HL-60 (cell line): ENCODE data around the gene ZBTB32.

Experiments used
- GABPA ChIP-seq: IDR thresholded peaks from 2 replicates; pipeline ENCODE4 v1.6.1; 2012; ENCODE audit warnings: low read depth
- POLR2AphosphoS5 ChIP-seq: IDR thresholded peaks from 2 replicates; pipeline ENCODE4 v1.6.1; 2012; ENCODE audit warnings: low read depth
- TF ChIP-seq, protein P1 (sequence below): IDR thresholded peaks from one replicate; pipeline ENCODE4 v1.5.1; 2011; ENCODE audit warnings: low read length, control low read depth, inconsistent platforms; ENCODE audit not compliant: insufficient read depth
- TF ChIP-seq, protein P2 (sequence below): IDR thresholded peaks from 2 replicates; pipeline ENCODE4 v1.6.1; 2012; ENCODE audit warnings: low read depth; ENCODE audit not compliant: insufficient replicate concordance

DNA sequence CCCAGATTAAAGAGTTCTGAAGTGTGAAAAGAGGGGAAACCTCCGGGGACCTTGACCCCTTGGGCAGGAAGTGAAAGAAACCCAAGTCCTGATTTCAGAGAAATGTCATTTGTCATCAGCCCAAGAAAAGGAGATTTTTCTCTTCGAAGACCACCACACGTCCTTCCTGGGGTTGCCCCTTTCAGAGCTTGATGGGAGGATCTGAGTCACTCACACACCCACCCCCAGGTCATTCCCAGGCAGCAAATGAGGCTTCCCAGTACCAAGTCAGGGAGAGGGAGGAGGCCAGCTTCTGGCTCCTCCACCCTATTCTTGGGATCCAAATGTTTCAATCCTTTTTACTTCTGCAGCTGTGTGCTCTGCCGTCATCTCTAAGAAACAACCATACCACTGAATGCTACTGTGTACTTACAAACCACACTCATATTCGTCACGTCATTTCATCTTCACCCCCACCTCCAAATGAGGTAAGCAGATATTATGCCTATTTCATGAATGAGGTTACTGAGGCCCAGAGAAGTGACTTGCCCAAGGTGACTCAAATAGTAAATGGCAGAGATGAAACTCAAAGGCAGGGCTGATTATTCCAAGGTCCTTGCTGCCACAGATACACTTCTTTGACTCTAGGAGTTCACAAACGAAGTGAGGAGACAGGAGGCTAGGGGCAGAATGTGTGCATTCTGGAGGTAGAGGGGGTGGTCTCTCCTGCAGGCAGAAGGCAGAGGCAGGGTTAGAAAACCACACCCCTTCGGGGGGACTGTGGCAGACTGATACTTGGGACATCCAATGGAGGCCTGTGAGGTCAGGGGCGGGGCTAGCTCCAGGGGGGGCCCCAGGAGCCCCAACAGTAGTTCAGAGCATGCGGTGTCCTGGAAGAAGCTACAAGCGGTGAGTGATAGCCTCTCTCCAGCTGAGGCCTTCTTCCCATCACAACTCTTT, 8.5 kb downstream of the ZBTB32 start:
- TF ChIP-seq, protein P1, sequence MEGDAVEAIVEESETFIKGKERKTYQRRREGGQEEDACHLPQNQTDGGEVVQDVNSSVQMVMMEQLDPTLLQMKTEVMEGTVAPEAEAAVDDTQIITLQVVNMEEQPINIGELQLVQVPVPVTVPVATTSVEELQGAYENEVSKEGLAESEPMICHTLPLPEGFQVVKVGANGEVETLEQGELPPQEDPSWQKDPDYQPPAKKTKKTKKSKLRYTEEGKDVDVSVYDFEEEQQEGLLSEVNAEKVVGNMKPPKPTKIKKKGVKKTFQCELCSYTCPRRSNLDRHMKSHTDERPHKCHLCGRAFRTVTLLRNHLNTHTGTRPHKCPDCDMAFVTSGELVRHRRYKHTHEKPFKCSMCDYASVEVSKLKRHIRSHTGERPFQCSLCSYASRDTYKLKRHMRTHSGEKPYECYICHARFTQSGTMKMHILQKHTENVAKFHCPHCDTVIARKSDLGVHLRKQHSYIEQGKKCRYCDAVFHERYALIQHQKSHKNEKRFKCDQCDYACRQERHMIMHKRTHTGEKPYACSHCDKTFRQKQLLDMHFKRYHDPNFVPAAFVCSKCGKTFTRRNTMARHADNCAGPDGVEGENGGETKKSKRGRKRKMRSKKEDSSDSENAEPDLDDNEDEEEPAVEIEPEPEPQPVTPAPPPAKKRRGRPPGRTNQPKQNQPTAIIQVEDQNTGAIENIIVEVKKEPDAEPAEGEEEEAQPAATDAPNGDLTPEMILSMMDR = no peak
- TF ChIP-seq POLR2AphosphoS5 (no peak), GABPA (no peak)
- TF ChIP-seq, protein P2, sequence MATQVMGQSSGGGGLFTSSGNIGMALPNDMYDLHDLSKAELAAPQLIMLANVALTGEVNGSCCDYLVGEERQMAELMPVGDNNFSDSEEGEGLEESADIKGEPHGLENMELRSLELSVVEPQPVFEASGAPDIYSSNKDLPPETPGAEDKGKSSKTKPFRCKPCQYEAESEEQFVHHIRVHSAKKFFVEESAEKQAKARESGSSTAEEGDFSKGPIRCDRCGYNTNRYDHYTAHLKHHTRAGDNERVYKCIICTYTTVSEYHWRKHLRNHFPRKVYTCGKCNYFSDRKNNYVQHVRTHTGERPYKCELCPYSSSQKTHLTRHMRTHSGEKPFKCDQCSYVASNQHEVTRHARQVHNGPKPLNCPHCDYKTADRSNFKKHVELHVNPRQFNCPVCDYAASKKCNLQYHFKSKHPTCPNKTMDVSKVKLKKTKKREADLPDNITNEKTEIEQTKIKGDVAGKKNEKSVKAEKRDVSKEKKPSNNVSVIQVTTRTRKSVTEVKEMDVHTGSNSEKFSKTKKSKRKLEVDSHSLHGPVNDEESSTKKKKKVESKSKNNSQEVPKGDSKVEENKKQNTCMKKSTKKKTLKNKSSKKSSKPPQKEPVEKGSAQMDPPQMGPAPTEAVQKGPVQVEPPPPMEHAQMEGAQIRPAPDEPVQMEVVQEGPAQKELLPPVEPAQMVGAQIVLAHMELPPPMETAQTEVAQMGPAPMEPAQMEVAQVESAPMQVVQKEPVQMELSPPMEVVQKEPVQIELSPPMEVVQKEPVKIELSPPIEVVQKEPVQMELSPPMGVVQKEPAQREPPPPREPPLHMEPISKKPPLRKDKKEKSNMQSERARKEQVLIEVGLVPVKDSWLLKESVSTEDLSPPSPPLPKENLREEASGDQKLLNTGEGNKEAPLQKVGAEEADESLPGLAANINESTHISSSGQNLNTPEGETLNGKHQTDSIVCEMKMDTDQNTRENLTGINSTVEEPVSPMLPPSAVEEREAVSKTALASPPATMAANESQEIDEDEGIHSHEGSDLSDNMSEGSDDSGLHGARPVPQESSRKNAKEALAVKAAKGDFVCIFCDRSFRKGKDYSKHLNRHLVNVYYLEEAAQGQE = no peak
